ENCODE results near the gene ZFR2. TPM values are rescaled to one million over a fixed set of nuclear protein-coding genes. Genes with fewer than 3 reads are reported as not detected.
A peak's percentile ranks its signal among the peaks of the same experiment; 100 is the strongest.

ZFR2 gene
- polyA plus RNA-seq, 3 donors: not detected

DNA sequence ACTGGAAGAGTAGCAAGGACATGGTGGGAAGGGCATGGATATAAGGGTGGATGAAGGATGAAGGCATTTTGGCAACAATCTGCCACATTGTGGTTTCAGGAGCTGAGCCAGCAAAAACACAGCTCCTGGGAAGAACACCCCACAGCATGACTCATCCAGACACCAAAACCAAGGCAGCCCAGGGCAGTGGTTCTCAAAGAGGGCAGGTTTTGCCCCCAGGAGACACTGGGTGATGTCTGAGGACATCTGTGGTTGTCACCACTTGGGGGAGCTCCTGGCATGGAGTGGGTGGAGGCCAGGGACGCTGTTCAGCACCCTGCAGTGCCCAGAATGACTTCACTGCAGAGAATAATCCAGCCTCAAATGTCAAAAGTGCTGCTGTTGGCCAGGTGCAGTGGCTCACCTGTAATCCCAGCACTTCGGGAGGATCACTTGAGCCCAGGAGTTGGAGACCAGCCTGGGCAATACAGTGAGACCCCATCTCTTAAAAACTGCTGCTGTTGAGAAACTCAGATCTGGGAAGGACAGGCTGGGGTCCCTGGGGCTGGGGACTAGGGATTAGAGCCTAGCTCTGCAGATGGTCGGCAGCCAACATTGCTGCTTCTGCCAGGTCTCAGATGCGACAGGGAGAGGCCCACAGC, 16.1 kb downstream of the ZFR2 start:
- H4K20me1 ChIP-seq (ENCODE audit: insufficient read depth, low read length): no peaks in the 10 kb centered on the region
- Mint-ChIP-seq H3K36me3 (no peaks in the 10 kb centered on the region), H3K9me3 (peaks cover 5 to 28% (median 12%) of the 10 kb centered on the region in 7 donors), H3K27ac (no peak overlapping the region), H3K4me3 (no peak overlapping the region), H3K27me3 (ENCODE audit: low read depth in 3 of 3) (peaks cover 5 to 13% (median 11%) of the 10 kb centered on the region in 3 donors), H3K4me1 (no peaks in the 10 kb centered on the region)
- H3K36me3 ChIP-seq (replicated peaks in 1 of 2; ENCODE audit: control insufficient read depth in 1 of 2, insufficient read depth in 2 of 2, low read length in 2 of 2): no peaks in the 10 kb centered on the region
- peaks cover 10 to 21% of the 10 kb centered on the region in 2 donors for H3K9me3 ChIP-seq (replicated peaks in 1 of 2; ENCODE audit: control insufficient read depth in 1 of 2, insufficient read depth in 1 of 2, low read length in 2 of 2)
- TF ChIP-seq, protein P1, sequence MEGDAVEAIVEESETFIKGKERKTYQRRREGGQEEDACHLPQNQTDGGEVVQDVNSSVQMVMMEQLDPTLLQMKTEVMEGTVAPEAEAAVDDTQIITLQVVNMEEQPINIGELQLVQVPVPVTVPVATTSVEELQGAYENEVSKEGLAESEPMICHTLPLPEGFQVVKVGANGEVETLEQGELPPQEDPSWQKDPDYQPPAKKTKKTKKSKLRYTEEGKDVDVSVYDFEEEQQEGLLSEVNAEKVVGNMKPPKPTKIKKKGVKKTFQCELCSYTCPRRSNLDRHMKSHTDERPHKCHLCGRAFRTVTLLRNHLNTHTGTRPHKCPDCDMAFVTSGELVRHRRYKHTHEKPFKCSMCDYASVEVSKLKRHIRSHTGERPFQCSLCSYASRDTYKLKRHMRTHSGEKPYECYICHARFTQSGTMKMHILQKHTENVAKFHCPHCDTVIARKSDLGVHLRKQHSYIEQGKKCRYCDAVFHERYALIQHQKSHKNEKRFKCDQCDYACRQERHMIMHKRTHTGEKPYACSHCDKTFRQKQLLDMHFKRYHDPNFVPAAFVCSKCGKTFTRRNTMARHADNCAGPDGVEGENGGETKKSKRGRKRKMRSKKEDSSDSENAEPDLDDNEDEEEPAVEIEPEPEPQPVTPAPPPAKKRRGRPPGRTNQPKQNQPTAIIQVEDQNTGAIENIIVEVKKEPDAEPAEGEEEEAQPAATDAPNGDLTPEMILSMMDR (IDR thresholded peaks at IDR 0.05): peak; percentile 35
- H3K9ac ChIP-seq (ENCODE audit: insufficient read depth, low read length, poor library complexity, severe bottlenecking): no peak overlapping the region
- no peak overlapping the region for H3K4me2 ChIP-seq (replicated peaks; ENCODE audit: extremely low read depth, low read length, poor library complexity, severe bottlenecking)
- intact Hi-C loops (cut with micrococcal nuclease): no loop called here
- no peaks in the 10 kb centered on the region for H3K27me3 ChIP-seq (ENCODE audit: control insufficient read depth in 2 of 2, insufficient read depth in 2 of 2, low read length in 2 of 2)
- no peak overlapping the region for H2AFZ ChIP-seq (ENCODE audit: insufficient read depth, low read depth, low read length, poor library complexity, severe bottlenecking)
- no peaks in the 10 kb centered on the region for H3K4me1 ChIP-seq (ENCODE audit: control insufficient read depth in 1 of 2, insufficient read depth in 2 of 2, low read length in 2 of 2)
- WGBS (ENCODE audit: insufficient coverage): 82% methylated on average over 3 of the region's 4 CpGs
- no peak overlapping the region for H3K4me3 ChIP-seq (replicated peaks in 1 of 3; ENCODE audit: low read depth in 2 of 3, low read length in 3 of 3)
- no peak overlapping the region for H3K27ac ChIP-seq (ENCODE audit: low read depth in 1 of 2, low read length in 2 of 2)
- peak in 1 of 3 donors; percentile 4 for DNase-seq
- H3K79me2 ChIP-seq (ENCODE audit: insufficient read depth, low read length): no peaks in the 10 kb centered on the region

DNA sequence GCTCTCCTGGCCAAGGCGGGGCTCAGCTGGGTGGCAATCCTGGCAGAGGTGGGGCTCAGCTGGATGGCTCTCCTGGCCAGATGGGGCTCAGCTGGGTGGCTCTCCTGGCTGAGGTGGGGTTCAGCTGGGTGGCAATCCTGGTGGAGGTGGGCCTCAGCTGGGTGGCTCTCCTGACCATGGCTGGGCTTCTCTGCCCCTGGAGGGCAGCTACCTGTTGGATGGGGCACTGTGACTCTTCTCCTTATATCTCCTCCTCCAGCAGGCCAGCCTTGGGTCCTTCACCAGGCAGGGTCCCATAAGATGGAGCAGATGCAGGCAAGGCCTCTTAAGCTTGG, 16.7 kb downstream of the ZFR2 start:
- no peak overlapping the region for H3K4me3 Mint-ChIP-seq
- Histone ChIP-seq H3K27me3 (ENCODE audit: control insufficient read depth in 2 of 2, insufficient read depth in 2 of 2, low read length in 2 of 2) (no peaks in the 10 kb centered on the region), H2AFZ (ENCODE audit: insufficient read depth, low read depth, low read length, poor library complexity, severe bottlenecking) (no peak overlapping the region), H3K4me2 (replicated peaks; ENCODE audit: extremely low read depth, low read length, poor library complexity, severe bottlenecking) (no peak overlapping the region), H3K9ac (ENCODE audit: insufficient read depth, low read length, poor library complexity, severe bottlenecking) (no peak overlapping the region), H3K4me1 (ENCODE audit: control insufficient read depth in 1 of 2, insufficient read depth in 2 of 2, low read length in 2 of 2) (no peaks in the 10 kb centered on the region), H4K20me1 (ENCODE audit: insufficient read depth, low read length) (no peaks in the 10 kb centered on the region), H3K79me2 (ENCODE audit: insufficient read depth, low read length) (no peaks in the 10 kb centered on the region), H3K27ac (ENCODE audit: low read depth in 1 of 2, low read length in 2 of 2) (no peak overlapping the region), H3K9me3 (replicated peaks in 1 of 2; ENCODE audit: control insufficient read depth in 1 of 2, insufficient read depth in 1 of 2, low read length in 2 of 2) (peaks cover 10 to 21% of the 10 kb centered on the region in 2 donors), H3K36me3 (replicated peaks in 1 of 2; ENCODE audit: control insufficient read depth in 1 of 2, insufficient read depth in 2 of 2, low read length in 2 of 2) (no peaks in the 10 kb centered on the region), H3K4me3 (replicated peaks in 1 of 3; ENCODE audit: low read depth in 2 of 3, low read length in 3 of 3) (no peak overlapping the region)
- no peak overlapping the region for H3K27ac Mint-ChIP-seq
- no peaks in the 10 kb centered on the region for H3K4me1 Mint-ChIP-seq
- TF ChIP-seq, protein P1 (IDR thresholded peaks at IDR 0.05): no peak
- intact Hi-C loops (cut with micrococcal nuclease): no loop called here
- H3K27me3 Mint-ChIP-seq (ENCODE audit: low read depth in 3 of 3): peaks cover 5 to 13% (median 11%) of the 10 kb centered on the region in 3 donors
- H3K9me3 Mint-ChIP-seq: peaks cover 5 to 28% (median 13%) of the 10 kb centered on the region in 7 donors
- 100% methylated on average over 1 of the region's 1 CpG for WGBS (ENCODE audit: insufficient coverage)
- H3K36me3 Mint-ChIP-seq: no peaks in the 10 kb centered on the region
- DNase-seq: no peak
